Brain microvascular endothelial cell (primary cell): ENCODE data around the gene PTGER3.

Source experiments
- DNase-seq: peaks from one replicate; pipeline ENCODE4 v3.0.0-alpha.2; 2020
- H3K27ac ChIP-seq: fragments of 250-450 bp; sonication (Bioruptor Pico); 2 replicates; pipeline ENCODE4 v1.5.1; 2020; ENCODE audit warnings: mild to moderate bottlenecking, moderate library complexity
- H3K27me3 ChIP-seq: fragments of 250-450 bp; sonication (Bioruptor Pico); replicated peaks from 2 replicates; pipeline ENCODE4 v1.5.1; 2020; ENCODE audit warnings: mild to moderate bottlenecking
- H3K36me3 ChIP-seq: fragments of 250-450 bp; sonication (Bioruptor Pico); replicated peaks from 2 replicates; pipeline ENCODE4 v1.5.1; 2020; ENCODE audit warnings: mild to moderate bottlenecking
- H3K4me3 ChIP-seq: 2 replicates; pipeline ENCODE4 v1.5.1; 2011; ENCODE audit warnings: low read depth, mild to moderate bottlenecking, control low read depth, low read length, moderate library complexity
- CTCF ChIP-seq: IDR thresholded peaks from 2 replicates; pipeline ENCODE4 v1.5.1; 2011; ENCODE audit warnings: low read depth, mild to moderate bottlenecking, moderate library complexity, low read length, control low read depth, inconsistent platforms; ENCODE audit errors: missing control alignments
- in situ Hi-C: cut with HindIII; loops from 2 replicates; pipeline ENCODE4 v1.10.0; 2017; ENCODE audit warnings: low sequenced_read_pairs, low pct_ligation_motif_present

The PTGER3 gene

DNA sequence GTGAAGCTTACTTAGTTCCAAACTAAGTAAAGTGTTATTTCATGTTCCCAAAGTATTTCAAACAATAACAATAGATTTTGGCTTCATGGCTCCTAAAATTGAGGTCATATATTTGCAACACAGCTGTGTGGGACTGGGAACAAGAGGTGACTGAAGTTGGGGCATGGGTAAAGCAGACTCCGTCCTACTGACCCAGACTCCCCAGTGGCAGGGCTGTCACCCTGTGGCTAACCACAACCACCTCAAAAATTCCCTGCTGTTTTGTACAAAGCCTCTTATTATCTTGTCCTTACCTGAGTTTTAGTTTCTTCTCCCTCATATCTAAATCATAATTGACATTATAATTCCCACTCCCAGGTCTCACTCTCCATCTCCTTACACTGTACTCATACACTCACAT, 117.6 kb downstream of the PTGER3 start:
- H3K27ac ChIP-seq, result no peak overlapping the region
- no peaks in the 10 kb centered on the region for H3K27me3 ChIP-seq
- DNase-seq, result no peak
- no peak for TF ChIP-seq CTCF
- H3K36me3 ChIP-seq, result no peaks in the 10 kb centered on the region
- no peak overlapping the region for H3K4me3 ChIP-seq
- in situ Hi-C loops, result no loop called here

DNA sequence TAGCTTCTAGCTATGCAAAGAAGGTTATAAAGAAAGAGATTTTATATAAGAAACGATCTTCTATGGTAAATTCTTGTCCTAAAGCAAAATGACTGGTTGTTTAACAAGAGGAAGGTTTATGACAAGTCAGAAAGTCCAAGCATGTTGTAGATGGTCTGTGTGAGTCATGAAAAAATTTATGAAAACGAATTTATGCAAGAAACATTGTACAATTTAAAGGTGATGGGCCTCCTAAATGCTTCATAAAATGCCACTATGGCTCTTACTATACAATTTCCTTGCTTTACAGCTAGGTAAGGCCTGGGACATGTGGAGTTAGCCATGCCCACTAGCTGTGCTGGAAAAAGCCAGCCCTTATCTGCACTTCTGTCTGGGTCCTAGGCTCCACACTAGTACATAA, 125.4 kb downstream of the PTGER3 start:
- no peaks in the 10 kb centered on the region for H3K27me3 ChIP-seq
- H3K27ac ChIP-seq, result no peak overlapping the region

More for the DNA sequence above, 125.4 kb downstream of the PTGER3 start:
- no peak for DNase-seq
- Histone ChIP-seq H3K4me3 (no peak overlapping the region), H3K36me3 (no peaks in the 10 kb centered on the region)
- TF ChIP-seq CTCF, result no peak
- in situ Hi-C loops, result no loop called here
